Stimulated activated naive B cell treated with anti-CD40 and anti-IgM and Interleukin-4, amounts not matched to agents 10 μg/mL and 1 μg/mL and 100 μg/mL, for 72 hours (primary cell): Measurements from ENCODE around the gene SRSF8.
A peak's percentile ranks its signal among the peaks of the same experiment; 100 is the strongest.
"Not testable (repeated sequence)": the region's sequence is repeated elsewhere in the genome, so short reads cannot be mapped to it uniquely, and the experiment has no call there.

Source experiments
- ATAC-seq, 2 donors: fragments of 150-1000 bp; cut with Tn5 transposase; replicated peaks; 2 replicates each; pipeline ENCODE4 v1.10.0; 2021; ENCODE audit warnings: moderate library complexity in 1 of 2
- DNase-seq: peaks from one replicate; pipeline ENCODE4 v3.0.0; 2021
- H3K27ac Mint-ChIP-seq: one replicate; pipeline ENCODE4 v1.8.0; 2022; ENCODE audit warnings: mild to moderate bottlenecking, mixed read lengths
- H3K27me3 Mint-ChIP-seq, 2 donors: one replicate each; pipeline ENCODE4 v1.8.0; 2022; ENCODE audit warnings: mixed read lengths in 2 of 2
- H3K36me3 Mint-ChIP-seq, 2 donors: one replicate each; pipeline ENCODE4 v1.8.0; 2022; ENCODE audit warnings: mixed read lengths in 2 of 2, mild to moderate bottlenecking in 1 of 2
- H3K4me1 Mint-ChIP-seq, 2 donors: one replicate each; pipeline ENCODE4 v1.8.0; 2022; ENCODE audit warnings: mixed read lengths in 2 of 2, mild to moderate bottlenecking in 1 of 2
- H3K4me3 Mint-ChIP-seq, 2 donors: one replicate each; pipeline ENCODE4 v1.8.0; 2022; ENCODE audit warnings: mild to moderate bottlenecking in 2 of 2, mixed read lengths in 2 of 2, moderate library complexity in 1 of 2
- H3K9me3 Mint-ChIP-seq, 2 donors: one replicate each; pipeline ENCODE4 v1.8.0; 2022; ENCODE audit warnings: mixed read lengths in 2 of 2, mild to moderate bottlenecking in 1 of 2

Gene SRSF8

GRCh38 chr11:95066716-95067038 is at the start of gene SRSF8:
TSS of gene SRSF8 (plus strand) at chr11:95066919. CDS start at chr11:95067227, 308 bp downstream.
- Mint-ChIP-seq H3K4me3 (peak within 1 kb of the TSS; percentile 97 to 99), H3K27me3 (no peaks in the 10 kb centered on the region), H3K4me1 (peaks cover 12 to 29% of the 10 kb centered on the region in 2 donors), H3K9me3 (no peaks in the 10 kb centered on the region), H3K27ac (peak within 1 kb of the TSS; percentile 97), H3K36me3 (peaks cover 8 to 14% of the 10 kb centered on the region in 2 donors)
- no peak for DNase-seq
- ATAC-seq: peak; percentile 53 to 59

- H3K9me3 Mint-ChIP-seq, H3K4me1 Mint-ChIP-seq, H3K27me3 Mint-ChIP-seq, H3K4me3 Mint-ChIP-seq, DNase-seq, H3K36me3 Mint-ChIP-seq, H3K27ac Mint-ChIP-seq, ATAC-seq: not testable (repeated sequence)
Observed at GRCh38 chr11:95021468-95021867, 45.3 kb upstream of the SRSF8 start.

- Mint-ChIP-seq H3K4me1 (no peaks in the 10 kb centered on the region), H3K27ac (no peak within 1 kb of the TSS), H3K4me3 (no peak within 1 kb of the TSS), H3K36me3 (no peaks in the 10 kb centered on the region), H3K27me3 (no peaks in the 10 kb centered on the region), H3K9me3 (no peaks in the 10 kb centered on the region)
- DNase-seq: no peak
- no peak for ATAC-seq
Observed at GRCh38 chr11:95024958-95025357, 41.8 kb upstream of the SRSF8 start, which contains the start of gene KDM4E. TSS of gene KDM4E (plus strand) at chr11:95025258. CDS start at chr11:95025558, 300 bp downstream.

- H3K27ac Mint-ChIP-seq, DNase-seq, H3K4me3 Mint-ChIP-seq, H3K4me1 Mint-ChIP-seq, H3K36me3 Mint-ChIP-seq, H3K27me3 Mint-ChIP-seq, H3K9me3 Mint-ChIP-seq, ATAC-seq: not testable (repeated sequence)
Observed at GRCh38 chr11:95025594-95025993, 41.1 kb upstream of the SRSF8 start.

GRCh38 chr11:95028357-95028756 is 38.4 kb upstream of the SRSF8 start:
- ATAC-seq: no peak
- no peak for DNase-seq
- Mint-ChIP-seq H3K27ac (no peak overlapping the region), H3K36me3 (no peaks in the 10 kb centered on the region), H3K4me3 (no peak overlapping the region), H3K9me3 (no peaks in the 10 kb centered on the region), H3K4me1 (no peaks in the 10 kb centered on the region), H3K27me3 (peaks cover 9 to 13% of the 10 kb centered on the region in 2 donors)

- ATAC-seq (no peak), DNase-seq (no peak)
- no peak overlapping the region for H3K4me3 Mint-ChIP-seq
- no peaks in the 10 kb centered on the region for H3K36me3 Mint-ChIP-seq
- peaks cover 17 to 26% of the 10 kb centered on the region in 2 donors for H3K27me3 Mint-ChIP-seq
- peaks cover 0 to 1% of the 10 kb centered on the region in 2 donors for H3K4me1 Mint-ChIP-seq
- no peaks in the 10 kb centered on the region for H3K9me3 Mint-ChIP-seq
- no peak overlapping the region for H3K27ac Mint-ChIP-seq
Observed at GRCh38 chr11:95033051-95033450, 33.7 kb upstream of the SRSF8 start.

GRCh38 chr11:95035316-95035715 is 31.4 kb upstream of the SRSF8 start:
- ATAC-seq (no peak), DNase-seq (no peak)
- H3K4me3 Mint-ChIP-seq: no peak overlapping the region
- H3K4me1 Mint-ChIP-seq: peaks cover 0 to 3% of the 10 kb centered on the region in 2 donors
- H3K27me3 Mint-ChIP-seq: peaks cover 26 to 36% of the 10 kb centered on the region in 2 donors
- H3K9me3 Mint-ChIP-seq: peaks cover 0 to 2% of the 10 kb centered on the region in 2 donors
- no peaks in the 10 kb centered on the region for H3K36me3 Mint-ChIP-seq
- H3K27ac Mint-ChIP-seq: no peak overlapping the region

GRCh38 chr11:95037356-95038035 is 29.2 kb upstream of the SRSF8 start:
- Mint-ChIP-seq H3K4me3 (peak overlapping the region; percentile 50 to 51), H3K27me3 (peaks cover 38% of the 10 kb centered on the region in 2 donors)
- not testable (repeated sequence) for H3K9me3 Mint-ChIP-seq

GRCh38 chr11:95042239-95042638 is 24.5 kb upstream of the SRSF8 start:
- Mint-ChIP-seq H3K27me3 (peaks cover 42 to 56% of the 10 kb centered on the region in 2 donors), H3K36me3 (no peaks in the 10 kb centered on the region), H3K9me3 (peaks cover 0 to 2% of the 10 kb centered on the region in 2 donors), H3K4me3 (no peak overlapping the region), H3K4me1 (peaks cover 0 to 3% of the 10 kb centered on the region in 2 donors), H3K27ac (no peak overlapping the region)
- ATAC-seq: no peak
- DNase-seq: no peak

More at GRCh38 chr11:95037356-95038035, 29.2 kb upstream of the SRSF8 start:
- ATAC-seq (peak; percentile 63 to 65), DNase-seq (peak; percentile 4)
- H3K4me1 Mint-ChIP-seq, H3K36me3 Mint-ChIP-seq: not testable (repeated sequence)
- H3K27ac Mint-ChIP-seq: peak overlapping the region; percentile 25

GRCh38 chr11:95042906-95043305 is 23.8 kb upstream of the SRSF8 start:
- peaks cover 0 to 3% of the 10 kb centered on the region in 2 donors for H3K4me1 Mint-ChIP-seq
- no peak overlapping the region for H3K27ac Mint-ChIP-seq
- DNase-seq: no peak
- peaks cover 0 to 2% of the 10 kb centered on the region in 2 donors for H3K9me3 Mint-ChIP-seq
- no peak for ATAC-seq
- no peak overlapping the region for H3K4me3 Mint-ChIP-seq
- no peaks in the 10 kb centered on the region for H3K36me3 Mint-ChIP-seq
- H3K27me3 Mint-ChIP-seq: peaks cover 41 to 54% of the 10 kb centered on the region in 2 donors

GRCh38 chr11:95044010-95044409 is 22.7 kb upstream of the SRSF8 start:
- Mint-ChIP-seq H3K4me1 (no peaks in the 10 kb centered on the region), H3K9me3 (no peaks in the 10 kb centered on the region), H3K36me3 (no peaks in the 10 kb centered on the region), H3K4me3 (no peak overlapping the region), H3K27me3 (peaks cover 36 to 51% of the 10 kb centered on the region in 2 donors), H3K27ac (no peak overlapping the region)
- DNase-seq (no peak), ATAC-seq (no peak)

GRCh38 chr11:95045812-95046211 is 20.9 kb upstream of the SRSF8 start:
- H3K36me3 Mint-ChIP-seq: no peaks in the 10 kb centered on the region
- H3K27ac Mint-ChIP-seq: no peak overlapping the region
- H3K4me1 Mint-ChIP-seq: no peaks in the 10 kb centered on the region
- H3K27me3 Mint-ChIP-seq: peaks cover 41 to 47% of the 10 kb centered on the region in 2 donors
- no peak for DNase-seq
- H3K9me3 Mint-ChIP-seq: no peaks in the 10 kb centered on the region
- H3K4me3 Mint-ChIP-seq: no peak overlapping the region
- ATAC-seq: no peak

- ATAC-seq, DNase-seq, H3K27ac Mint-ChIP-seq, H3K9me3 Mint-ChIP-seq, H3K4me1 Mint-ChIP-seq, H3K36me3 Mint-ChIP-seq, H3K4me3 Mint-ChIP-seq: not testable (repeated sequence)
- peaks cover 18 to 23% of the 10 kb centered on the region in 2 donors for H3K27me3 Mint-ChIP-seq
Observed at GRCh38 chr11:95049122-95049521, 17.6 kb upstream of the SRSF8 start, which contains the start of gene KDM4F. TSS of gene KDM4F (plus strand) at chr11:95049422.

GRCh38 chr11:95050595-95051202 is 16.0 kb upstream of the SRSF8 start:
- Mint-ChIP-seq H3K27ac (no peak overlapping the region), H3K4me3 (no peak overlapping the region), H3K27me3 (peaks cover 7 to 13% of the 10 kb centered on the region in 2 donors), H3K4me1 (peaks cover 7 to 11% of the 10 kb centered on the region in 2 donors), H3K36me3 (no peaks in the 10 kb centered on the region), H3K9me3 (no peaks in the 10 kb centered on the region)
- ATAC-seq (no peak), DNase-seq (no peak)

GRCh38 chr11:95054356-95054755 is 12.4 kb upstream of the SRSF8 start:
- DNase-seq (no peak), ATAC-seq (no peak)
- Mint-ChIP-seq H3K36me3 (no peaks in the 10 kb centered on the region), H3K9me3 (no peaks in the 10 kb centered on the region), H3K27me3 (peaks cover 0 to 2% of the 10 kb centered on the region in 2 donors), H3K27ac (no peak overlapping the region), H3K4me3 (no peak overlapping the region), H3K4me1 (peaks cover 7 to 11% of the 10 kb centered on the region in 2 donors)
